Measurements from ENCODE around the gene SACM1L. TPM values are rescaled to one million over a fixed set of nuclear protein-coding genes. Genes with fewer than 3 reads are reported as not detected.

Gene SACM1L
- total RNA-seq, 6 experiments from 2014 or later, result 43.9 to 51.3 (median 47.8) TPM

DNA sequence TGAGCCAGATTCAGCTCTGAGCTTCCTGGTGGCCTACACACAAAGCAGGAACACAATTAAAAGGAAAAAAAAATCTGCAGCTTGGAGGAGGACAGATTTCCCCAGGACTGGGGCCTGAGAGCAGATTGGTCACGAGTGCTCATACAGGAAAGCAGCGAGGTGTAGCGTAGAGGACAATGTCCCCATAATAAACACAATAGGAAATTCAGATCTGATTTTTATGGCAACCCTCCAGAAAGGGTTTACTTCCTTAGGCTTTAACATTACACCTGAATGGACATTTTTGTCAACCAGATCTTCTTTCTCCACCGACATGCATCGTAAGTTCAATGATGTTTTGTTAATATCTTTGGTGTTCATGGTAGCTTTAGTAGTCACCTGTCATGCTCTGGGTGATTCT, 83.9 kb downstream of the SACM1L start:
- H3K4me3 Mint-ChIP-seq, result no peak overlapping the region
- H3K36me3 Mint-ChIP-seq (ENCODE audit: low read depth), result 0 out of 2 replicates have a peak, but pooled peaks cover under 1% of the 10 kb centered on the region
- no peak overlapping the region for H3K27ac Mint-ChIP-seq
- H3K27me3 Mint-ChIP-seq (ENCODE audit: insufficient read depth), result peaks cover 41% of the 10 kb centered on the region
- TF ChIP-seq, protein P1, sequence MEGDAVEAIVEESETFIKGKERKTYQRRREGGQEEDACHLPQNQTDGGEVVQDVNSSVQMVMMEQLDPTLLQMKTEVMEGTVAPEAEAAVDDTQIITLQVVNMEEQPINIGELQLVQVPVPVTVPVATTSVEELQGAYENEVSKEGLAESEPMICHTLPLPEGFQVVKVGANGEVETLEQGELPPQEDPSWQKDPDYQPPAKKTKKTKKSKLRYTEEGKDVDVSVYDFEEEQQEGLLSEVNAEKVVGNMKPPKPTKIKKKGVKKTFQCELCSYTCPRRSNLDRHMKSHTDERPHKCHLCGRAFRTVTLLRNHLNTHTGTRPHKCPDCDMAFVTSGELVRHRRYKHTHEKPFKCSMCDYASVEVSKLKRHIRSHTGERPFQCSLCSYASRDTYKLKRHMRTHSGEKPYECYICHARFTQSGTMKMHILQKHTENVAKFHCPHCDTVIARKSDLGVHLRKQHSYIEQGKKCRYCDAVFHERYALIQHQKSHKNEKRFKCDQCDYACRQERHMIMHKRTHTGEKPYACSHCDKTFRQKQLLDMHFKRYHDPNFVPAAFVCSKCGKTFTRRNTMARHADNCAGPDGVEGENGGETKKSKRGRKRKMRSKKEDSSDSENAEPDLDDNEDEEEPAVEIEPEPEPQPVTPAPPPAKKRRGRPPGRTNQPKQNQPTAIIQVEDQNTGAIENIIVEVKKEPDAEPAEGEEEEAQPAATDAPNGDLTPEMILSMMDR (IDR thresholded peaks at IDR 0.05), result no peak
- H3K9me3 Mint-ChIP-seq, result no peaks in the 10 kb centered on the region
- DNase-seq, result no peak
- no peaks in the 10 kb centered on the region for H3K4me1 Mint-ChIP-seq (ENCODE audit: low read depth)

DNA sequence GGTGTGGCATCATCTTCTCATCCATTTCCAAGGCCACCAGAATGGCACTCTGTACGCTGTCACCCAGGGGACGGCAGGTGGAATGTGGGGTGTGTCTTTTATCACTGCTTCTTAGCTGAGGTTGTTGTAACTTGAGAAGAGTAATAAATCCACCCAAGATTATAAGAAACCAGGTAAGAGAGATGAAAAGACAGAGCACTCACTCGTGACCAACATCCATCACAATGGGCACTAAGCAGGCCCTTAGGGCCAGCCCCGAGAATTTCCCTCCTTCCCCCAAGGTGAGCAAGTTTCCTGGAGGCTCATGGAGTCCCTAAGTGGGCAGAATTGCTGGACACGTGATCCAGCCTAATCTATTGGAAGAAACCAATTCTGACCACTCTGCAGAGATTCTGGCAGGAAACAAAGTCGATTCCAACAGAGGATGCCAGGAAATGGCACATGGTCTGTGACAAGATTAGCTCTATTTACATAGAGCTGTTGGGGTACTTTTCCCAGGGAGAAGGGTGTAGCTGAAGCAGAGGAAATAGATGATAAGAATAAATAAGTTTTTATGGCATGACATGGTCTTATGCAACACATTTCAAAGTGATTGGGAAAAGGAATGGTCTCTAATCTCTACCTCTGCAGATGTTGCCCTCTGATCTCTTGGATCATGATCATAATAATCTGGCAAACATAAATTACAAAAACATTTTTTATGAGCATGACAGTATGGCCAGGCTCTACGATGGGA, 84.7 kb downstream of the SACM1L start:
- peaks cover 42% of the 10 kb centered on the region for H3K27me3 Mint-ChIP-seq (ENCODE audit: insufficient read depth)
- TF ChIP-seq, protein P1 (IDR thresholded peaks at IDR 0.05), result no peak
- H3K4me1 Mint-ChIP-seq (ENCODE audit: low read depth), result no peaks in the 10 kb centered on the region
- H3K4me3 Mint-ChIP-seq, result no peak overlapping the region
- H3K27ac Mint-ChIP-seq, result no peak overlapping the region
- no peaks in the 10 kb centered on the region for H3K36me3 Mint-ChIP-seq (ENCODE audit: low read depth)
- DNase-seq, result no peak
- no peaks in the 10 kb centered on the region for H3K9me3 Mint-ChIP-seq

- Mint-ChIP-seq H3K4me1 (ENCODE audit: low read depth) (no peaks in the 10 kb centered on the region), H3K9me3 (no peaks in the 10 kb centered on the region), H3K36me3 (ENCODE audit: low read depth) (no peaks in the 10 kb centered on the region), H3K27ac (no peak overlapping the region), H3K4me3 (no peak overlapping the region), H3K27me3 (ENCODE audit: insufficient read depth) (peaks cover 43% of the 10 kb centered on the region)
- DNase-seq, result no peak
- TF ChIP-seq, protein P1 (IDR thresholded peaks at IDR 0.05), result no peak
These were observed 85.7 kb downstream of the SACM1L start for GRCh38 chr3:45774581-45775521.

DNA sequence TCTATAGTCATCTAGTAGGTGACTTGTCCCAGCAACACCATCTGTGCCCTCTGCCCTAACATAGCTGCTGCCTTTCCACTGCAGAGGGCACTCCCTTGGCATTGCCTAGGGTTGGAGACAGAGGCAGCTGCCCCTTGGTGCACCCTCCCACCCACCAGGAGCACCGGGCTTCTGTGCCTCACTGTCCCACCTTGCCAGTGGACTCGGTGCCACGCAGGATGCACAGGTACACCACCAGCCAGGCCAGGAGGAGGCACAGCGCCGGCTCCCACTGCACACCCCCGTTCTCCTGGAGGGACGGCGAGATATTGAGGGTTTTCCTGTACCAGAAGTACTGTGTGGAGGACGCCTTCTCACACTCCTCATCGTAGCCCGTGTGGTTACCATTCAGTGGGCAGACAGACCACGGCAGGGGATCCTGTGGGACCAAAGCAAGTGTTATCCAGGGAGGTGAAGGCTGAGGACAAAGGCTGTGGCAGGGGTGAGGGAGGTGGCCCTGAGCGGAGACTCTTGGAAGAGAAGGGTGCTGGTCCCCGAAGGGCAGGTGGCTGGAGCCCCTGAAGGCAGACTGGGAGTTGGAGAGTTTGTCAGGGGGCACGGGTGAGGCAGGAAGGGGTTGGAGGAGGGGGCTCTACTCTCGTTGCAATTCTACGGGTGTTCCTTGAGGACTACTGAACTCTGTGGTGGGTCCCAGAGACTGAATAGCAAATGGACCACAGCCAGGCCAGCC, 86.5 kb downstream of the SACM1L start:
- Mint-ChIP-seq H3K36me3 (ENCODE audit: low read depth) (no peaks in the 10 kb centered on the region), H3K27ac (no peak overlapping the region), H3K4me1 (ENCODE audit: low read depth) (no peaks in the 10 kb centered on the region), H3K9me3 (no peaks in the 10 kb centered on the region), H3K4me3 (no peak overlapping the region), H3K27me3 (ENCODE audit: insufficient read depth) (peaks cover 45% of the 10 kb centered on the region)
- TF ChIP-seq, protein P1 (IDR thresholded peaks at IDR 0.05), result no peak
- DNase-seq, result no peak

- Mint-ChIP-seq H3K36me3 (ENCODE audit: low read depth) (no peaks in the 10 kb centered on the region), H3K4me3 (no peak overlapping the region), H3K4me1 (ENCODE audit: low read depth) (no peaks in the 10 kb centered on the region), H3K9me3 (no peaks in the 10 kb centered on the region), H3K27ac (no peak overlapping the region), H3K27me3 (ENCODE audit: insufficient read depth) (peaks cover 50% of the 10 kb centered on the region)
- TF ChIP-seq, protein P1 (IDR thresholded peaks at IDR 0.05), result no peak
- no peak for DNase-seq
These were observed 87.1 kb downstream of the SACM1L start for GRCh38 chr3:45776301-45776595.

Measured in HFFc6 (cell line).